KMS-11 (cell line): ENCODE data around the gene RABGAP1.

ENCODE experiments used
- H2AFZ ChIP-seq: fragments of 200-600 bp; sonication (generic); 2 replicates; pipeline ENCODE4 v1.6.1; 2016; ENCODE audit warnings: antibody characterized with exemption, mixed run types, low read depth
- H3K27ac ChIP-seq: fragments of 200-600 bp; sonication (generic); 2 replicates; pipeline ENCODE4 v1.6.1; 2016; ENCODE audit warnings: mild to moderate bottlenecking, mixed run types
- H3K27me3 ChIP-seq: fragments of 200-600 bp; sonication (generic); 2 replicates; pipeline ENCODE4 v1.6.1; 2017; ENCODE audit warnings: mild to moderate bottlenecking, low read depth, mixed run types, moderate library complexity; ENCODE audit not compliant: insufficient read depth
- H3K36me3 ChIP-seq: fragments of 200-600 bp; sonication (generic); 2 replicates; pipeline ENCODE4 v1.6.1; 2017; ENCODE audit warnings: mild to moderate bottlenecking, mixed run types; ENCODE audit not compliant: insufficient read depth
- H3K4me1 ChIP-seq: fragments of 200-600 bp; sonication (generic); 2 replicates; pipeline ENCODE4 v1.6.1; 2016; ENCODE audit warnings: mild to moderate bottlenecking, low read depth, mixed run types; ENCODE audit not compliant: poor library complexity, severe bottlenecking
- H3K4me2 ChIP-seq: fragments of 200-600 bp; sonication (generic); 2 replicates; pipeline ENCODE4 v1.7.0; 2016; ENCODE audit warnings: mild to moderate bottlenecking, mixed run types
- H3K4me3 ChIP-seq: fragments of 200-600 bp; sonication (generic); IDR thresholded peaks from 2 replicates; pipeline ENCODE4 v1.6.1; 2017; ENCODE audit warnings: low read depth, low read length, mixed read lengths; ENCODE audit not compliant: insufficient read depth
- H3K79me2 ChIP-seq: fragments of 200-600 bp; sonication (generic); 2 replicates; pipeline ENCODE4 v1.6.1; 2016; ENCODE audit warnings: low read depth, mixed run types; ENCODE audit not compliant: insufficient read depth
- H3K9ac ChIP-seq: fragments of 200-600 bp; sonication (generic); 2 replicates; pipeline ENCODE4 v1.6.1; 2016; ENCODE audit warnings: mild to moderate bottlenecking, mixed run types
- H4K20me1 ChIP-seq: fragments of 200-600 bp; sonication (generic); 2 replicates; pipeline ENCODE4 v1.6.1; 2016; ENCODE audit warnings: mild to moderate bottlenecking, mixed run types; ENCODE audit not compliant: insufficient read depth
- CTCF ChIP-seq: fragments of 200-600 bp; sonication (generic); conservative IDR thresholded peaks from 2 replicates; pipeline ENCODE4 v1.6.1; 2017; ENCODE audit warnings: low read depth, mild to moderate bottlenecking, antibody characterized with exemption, low read length, moderate library complexity, mixed read lengths

RABGAP1 gene

GRCh38 chr9:123065196-123065595 is 124.4 kb downstream of the RABGAP1 start:
- no peaks in the 10 kb centered on the region for H3K79me2 ChIP-seq
- H3K27ac ChIP-seq, result no peak overlapping the region
- no peak overlapping the region for H3K4me3 ChIP-seq
- H3K4me2 ChIP-seq, result no peak overlapping the region
- no peaks in the 10 kb centered on the region for H3K27me3 ChIP-seq
- no peaks in the 10 kb centered on the region for H3K4me1 ChIP-seq
- no peaks in the 10 kb centered on the region for H3K36me3 ChIP-seq
- no peak overlapping the region for H2AFZ ChIP-seq
- no peak overlapping the region for H3K9ac ChIP-seq
- no peak for TF ChIP-seq CTCF
- no peaks in the 10 kb centered on the region for H4K20me1 ChIP-seq

GRCh38 chr9:123067136-123067535 is 126.3 kb downstream of the RABGAP1 start:
- no peaks in the 10 kb centered on the region for H3K36me3 ChIP-seq
- TF ChIP-seq CTCF, result no peak

GRCh38 chr9:123069010-123069481 is 128.2 kb downstream of the RABGAP1 start:
- Histone ChIP-seq H3K4me2 (no peak overlapping the region), H3K79me2 (no peaks in the 10 kb centered on the region), H3K27me3 (no peaks in the 10 kb centered on the region), H3K9ac (no peak overlapping the region), H2AFZ (no peak overlapping the region), H3K4me3 (no peak overlapping the region), H3K36me3 (no peaks in the 10 kb centered on the region), H4K20me1 (no peaks in the 10 kb centered on the region), H3K4me1 (no peaks in the 10 kb centered on the region), H3K27ac (no peak overlapping the region)
- no peak for TF ChIP-seq CTCF

More at GRCh38 chr9:123067136-123067535, 126.3 kb downstream of the RABGAP1 start:
- Histone ChIP-seq H4K20me1 (no peaks in the 10 kb centered on the region), H3K27me3 (no peaks in the 10 kb centered on the region), H3K4me3 (no peak overlapping the region), H2AFZ (no peak overlapping the region), H3K9ac (no peak overlapping the region), H3K4me2 (no peak overlapping the region), H3K79me2 (no peaks in the 10 kb centered on the region), H3K27ac (no peak overlapping the region), H3K4me1 (no peaks in the 10 kb centered on the region)

GRCh38 chr9:123070198-123070597 is 129.4 kb downstream of the RABGAP1 start:
- H4K20me1 ChIP-seq, result no peaks in the 10 kb centered on the region
- no peak for TF ChIP-seq CTCF
- no peak overlapping the region for H3K27ac ChIP-seq
- H3K27me3 ChIP-seq, result no peaks in the 10 kb centered on the region
- no peaks in the 10 kb centered on the region for H3K4me1 ChIP-seq
- no peak overlapping the region for H3K4me3 ChIP-seq
- no peak overlapping the region for H3K4me2 ChIP-seq
- no peak overlapping the region for H3K9ac ChIP-seq
- H3K36me3 ChIP-seq, result no peaks in the 10 kb centered on the region
- no peaks in the 10 kb centered on the region for H3K79me2 ChIP-seq
- H2AFZ ChIP-seq, result no peak overlapping the region
